SU-DHL-6 (cell line): Measurements from ENCODE around the gene RAET1L.

Experiments used
- H2AFZ ChIP-seq: fragments of 200-600 bp; sonication (generic); 2 replicates; pipeline ENCODE4 v1.6.1; 2014; ENCODE audit warnings: low read depth, mild to moderate bottlenecking, moderate library complexity, mixed read lengths, antibody characterized with exemption, low read length; ENCODE audit not compliant: severe bottlenecking
- H3F3A ChIP-seq: fragments of 200-600 bp; shearing (Covaris generic); 2 replicates; pipeline ENCODE4 v1.6.0; 2016; ENCODE audit warnings: antibody characterized with exemption, mild to moderate bottlenecking; ENCODE audit not compliant: insufficient read depth
- H3K27ac ChIP-seq: fragments of 200-600 bp; sonication (generic); 2 replicates; pipeline ENCODE4 v1.5.1; 2016; ENCODE audit warnings: low read depth, mild to moderate bottlenecking, low read length, moderate library complexity, mixed read lengths
- H3K27me3 ChIP-seq: fragments of 200-600 bp; sonication (generic), shearing (Covaris generic); 2 replicates; pipeline ENCODE4 v1.6.0; 2014; ENCODE audit warnings: mild to moderate bottlenecking, low read length
- H3K36me3 ChIP-seq: fragments of 200-600 bp; sonication (generic); 2 replicates; pipeline ENCODE4 v1.6.1; 2014; ENCODE audit warnings: mild to moderate bottlenecking, low read length, mixed read lengths
- H3K4me2 ChIP-seq: fragments of 300-600, 200-600 bp; shearing (Covaris generic), sonication (generic); 2 replicates; pipeline ENCODE4 v1.6.0; 2014; ENCODE audit warnings: low read length, low read depth, mild to moderate bottlenecking; ENCODE audit not compliant: poor library complexity, severe bottlenecking
- H3K4me3 ChIP-seq: fragments of 200-600 bp; sonication (generic); 2 replicates; pipeline ENCODE4 v1.5.1; 2014; ENCODE audit warnings: antibody characterized with exemption, low read length, mild to moderate bottlenecking, mixed read lengths; ENCODE audit not compliant: insufficient read depth, poor library complexity, severe bottlenecking
- H3K79me2 ChIP-seq: fragments of 200-600 bp; sonication (generic); 2 replicates; pipeline ENCODE4 v1.6.1; 2014; ENCODE audit warnings: mild to moderate bottlenecking, low read length, moderate library complexity; ENCODE audit not compliant: insufficient read depth
- H3K9ac ChIP-seq: fragments of 200-600 bp; sonication (generic); 2 replicates; pipeline ENCODE4 v1.7.0; 2014; ENCODE audit warnings: mild to moderate bottlenecking, low read length
- H3K9me2 ChIP-seq: fragments of 200-600 bp; sonication (generic); replicated peaks from 2 replicates; pipeline ENCODE4 v1.6.1; 2014; ENCODE audit warnings: low read length; ENCODE audit not compliant: insufficient read depth
- H3K9me3 ChIP-seq: fragments of 200-600 bp; sonication (generic); 2 replicates; pipeline ENCODE4 v1.6.1; 2014; ENCODE audit warnings: low read length, mixed read lengths; ENCODE audit not compliant: insufficient read depth
- H4K20me1 ChIP-seq: fragments of 200-600 bp; sonication (generic); 2 replicates; pipeline ENCODE4 v1.6.1; 2014; ENCODE audit warnings: low read depth, mild to moderate bottlenecking, antibody characterized with exemption, low read length, moderate library complexity, mixed read lengths
- EZH2phosphoT487 ChIP-seq: fragments of 200-600 bp; sonication (generic), shearing (Covaris generic); conservative IDR thresholded peaks from 2 replicates; pipeline ENCODE4 v1.6.1; 2018; ENCODE audit warnings: mild to moderate bottlenecking, antibody characterized with exemption, low read length, moderate library complexity, mixed read lengths
- TF ChIP-seq, protein P1 (sequence below): fragments of 200-600 bp; sonication (generic); IDR thresholded peaks from one replicate; pipeline ENCODE4 v1.5.1; 2017; ENCODE audit warnings: antibody characterized with exemption, mild to moderate bottlenecking, low read length, moderate library complexity; ENCODE audit not compliant: insufficient read depth, poor library complexity, severe bottlenecking

Gene RAET1L

DNA sequence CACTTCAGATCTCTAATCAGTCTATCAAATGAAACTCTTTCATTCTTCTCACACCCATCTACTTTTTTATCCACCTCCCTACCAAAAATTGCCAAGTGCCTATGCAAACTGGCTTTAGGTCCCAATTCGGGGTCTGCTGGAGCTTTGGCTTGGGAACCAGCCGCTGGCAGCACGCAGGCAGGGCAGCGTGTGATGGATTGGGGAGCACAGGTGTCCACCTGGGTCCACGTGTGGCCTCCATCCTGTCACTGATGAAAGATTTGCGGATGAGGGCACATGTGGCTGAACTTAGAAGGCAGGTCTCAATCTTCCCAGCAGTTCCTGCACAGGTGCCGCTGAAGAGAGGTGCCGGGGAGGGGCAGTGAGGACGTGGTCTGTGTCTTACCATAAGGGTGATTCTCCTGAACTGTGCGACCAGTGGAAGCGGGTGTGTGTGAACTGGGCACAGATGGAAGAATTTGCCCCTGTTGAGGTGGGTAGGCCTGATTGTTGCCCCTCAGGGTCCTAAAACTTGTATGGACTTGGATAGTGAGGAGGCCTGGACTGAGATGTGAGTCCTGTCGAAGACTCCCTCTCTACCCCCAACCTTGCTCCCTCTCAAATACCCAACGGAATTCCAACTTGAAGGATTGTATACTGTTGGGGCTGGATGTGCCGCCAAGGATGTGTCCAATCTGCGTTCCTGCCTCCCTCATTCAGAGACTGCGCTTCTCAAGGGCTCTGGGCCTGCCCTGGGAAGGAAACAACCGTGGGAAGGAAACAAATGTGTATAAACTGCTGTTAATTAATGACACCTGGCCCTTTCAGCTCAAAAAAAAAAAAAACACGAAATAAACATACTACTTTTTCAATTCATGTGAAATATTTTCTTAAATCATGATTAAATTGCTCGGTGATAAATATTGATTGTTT is 18.4 kb upstream of the RAET1L start:
- no peak overlapping the region for H3K4me2 ChIP-seq
- TF ChIP-seq, protein P1, sequence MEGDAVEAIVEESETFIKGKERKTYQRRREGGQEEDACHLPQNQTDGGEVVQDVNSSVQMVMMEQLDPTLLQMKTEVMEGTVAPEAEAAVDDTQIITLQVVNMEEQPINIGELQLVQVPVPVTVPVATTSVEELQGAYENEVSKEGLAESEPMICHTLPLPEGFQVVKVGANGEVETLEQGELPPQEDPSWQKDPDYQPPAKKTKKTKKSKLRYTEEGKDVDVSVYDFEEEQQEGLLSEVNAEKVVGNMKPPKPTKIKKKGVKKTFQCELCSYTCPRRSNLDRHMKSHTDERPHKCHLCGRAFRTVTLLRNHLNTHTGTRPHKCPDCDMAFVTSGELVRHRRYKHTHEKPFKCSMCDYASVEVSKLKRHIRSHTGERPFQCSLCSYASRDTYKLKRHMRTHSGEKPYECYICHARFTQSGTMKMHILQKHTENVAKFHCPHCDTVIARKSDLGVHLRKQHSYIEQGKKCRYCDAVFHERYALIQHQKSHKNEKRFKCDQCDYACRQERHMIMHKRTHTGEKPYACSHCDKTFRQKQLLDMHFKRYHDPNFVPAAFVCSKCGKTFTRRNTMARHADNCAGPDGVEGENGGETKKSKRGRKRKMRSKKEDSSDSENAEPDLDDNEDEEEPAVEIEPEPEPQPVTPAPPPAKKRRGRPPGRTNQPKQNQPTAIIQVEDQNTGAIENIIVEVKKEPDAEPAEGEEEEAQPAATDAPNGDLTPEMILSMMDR: no peak
- no peak for TF ChIP-seq EZH2phosphoT487
- H3K79me2 ChIP-seq: no peaks in the 10 kb centered on the region
- no peak overlapping the region for H3K4me3 ChIP-seq
- no peaks in the 10 kb centered on the region for H3K36me3 ChIP-seq
- H4K20me1 ChIP-seq: no peaks in the 10 kb centered on the region
- no peak overlapping the region for H3K27ac ChIP-seq
- H3K9me2 ChIP-seq: no peaks in the 10 kb centered on the region
- no peaks in the 10 kb centered on the region for H3K9me3 ChIP-seq
- no peak overlapping the region for H3K9ac ChIP-seq
- no peaks in the 10 kb centered on the region for H3K27me3 ChIP-seq
- H3F3A ChIP-seq: no peaks in the 10 kb centered on the region
- no peak overlapping the region for H2AFZ ChIP-seq

DNA sequence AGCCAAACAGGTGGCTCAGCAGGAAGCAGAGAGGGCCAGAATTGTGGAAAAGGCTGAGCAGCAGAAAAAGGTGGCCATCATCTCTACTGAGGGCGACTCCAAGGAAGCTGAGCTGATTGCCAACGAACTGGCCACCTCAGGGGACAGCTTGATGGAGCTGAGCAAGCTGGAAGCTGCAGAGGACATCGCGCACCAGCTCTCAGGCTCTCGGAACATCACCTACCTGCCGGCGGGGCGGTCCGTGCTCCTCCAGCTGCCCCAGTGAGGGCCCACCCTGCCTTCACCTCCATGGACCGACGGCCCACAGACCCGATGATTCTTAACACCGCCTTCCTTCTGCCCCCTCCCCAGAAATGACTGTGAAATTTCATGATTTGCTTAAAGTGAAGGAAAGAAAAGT is 17.8 kb upstream of the RAET1L start:
- H3K9me2 ChIP-seq: no peaks in the 10 kb centered on the region
- no peak overlapping the region for H3K4me3 ChIP-seq
- no peak overlapping the region for H3K4me2 ChIP-seq
- no peaks in the 10 kb centered on the region for H4K20me1 ChIP-seq
- no peak overlapping the region for H3K9ac ChIP-seq
- no peaks in the 10 kb centered on the region for H3K9me3 ChIP-seq
- no peak for TF ChIP-seq EZH2phosphoT487
- TF ChIP-seq, protein P1: no peak
- no peaks in the 10 kb centered on the region for H3K36me3 ChIP-seq
- H3F3A ChIP-seq: no peaks in the 10 kb centered on the region
- no peaks in the 10 kb centered on the region for H3K79me2 ChIP-seq
- H3K27ac ChIP-seq: no peak overlapping the region
- H3K27me3 ChIP-seq: no peaks in the 10 kb centered on the region
- no peak overlapping the region for H2AFZ ChIP-seq

DNA sequence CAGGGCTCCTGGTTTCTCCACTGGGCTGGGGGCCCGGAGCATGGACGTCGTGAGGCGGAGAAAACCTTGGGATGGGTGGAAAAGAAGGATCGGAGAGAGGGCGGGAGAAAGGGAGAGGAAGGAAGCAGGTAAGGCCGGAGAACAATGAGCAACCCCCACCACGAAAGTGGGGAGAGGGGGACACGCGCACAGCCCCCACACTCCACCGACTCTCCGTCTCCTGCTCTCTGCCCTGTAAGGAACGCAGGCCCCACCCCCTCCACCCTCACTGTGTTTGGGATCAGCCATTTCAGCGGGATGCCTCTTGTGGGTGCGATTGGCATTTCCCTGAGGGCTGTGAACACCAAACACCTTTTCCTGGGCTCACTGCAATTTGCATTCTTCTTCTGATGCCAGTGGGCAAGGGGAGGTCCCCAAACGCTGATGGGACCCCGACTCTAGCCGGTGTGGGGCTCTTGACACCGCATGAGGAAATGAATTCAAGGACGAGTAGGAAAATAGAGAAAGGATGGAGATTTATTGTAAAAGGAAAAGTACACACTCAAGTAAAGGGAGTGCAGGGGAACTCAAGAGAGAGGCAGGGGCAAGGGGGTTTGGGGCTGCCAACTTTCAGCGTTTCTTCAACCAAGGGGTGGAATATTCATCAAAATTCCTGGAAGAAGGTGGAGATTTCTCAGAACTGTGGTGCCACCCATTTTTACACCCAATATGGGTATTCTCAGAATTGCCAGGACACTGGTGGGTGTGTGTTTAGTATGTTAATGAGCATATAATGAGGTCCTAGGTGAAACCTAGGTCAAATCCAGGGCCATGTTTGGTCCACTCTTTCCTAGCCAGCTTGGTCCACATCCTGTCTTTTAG is 13.1 kb upstream of the RAET1L start:
- H3K4me2 ChIP-seq: no peak overlapping the region
- H3K9ac ChIP-seq: no peak overlapping the region
- TF ChIP-seq, protein P1: no peak
- TF ChIP-seq EZH2phosphoT487: no peak
- H3K4me3 ChIP-seq: no peak overlapping the region
- no peak overlapping the region for H3K27ac ChIP-seq
- H3K9me2 ChIP-seq: no peaks in the 10 kb centered on the region
- H3F3A ChIP-seq: no peaks in the 10 kb centered on the region
- H4K20me1 ChIP-seq: no peaks in the 10 kb centered on the region
- no peaks in the 10 kb centered on the region for H3K27me3 ChIP-seq
- H3K36me3 ChIP-seq: no peaks in the 10 kb centered on the region
- no peaks in the 10 kb centered on the region for H3K79me2 ChIP-seq
- no peak overlapping the region for H2AFZ ChIP-seq
- no peaks in the 10 kb centered on the region for H3K9me3 ChIP-seq
